ENCODE results near the gene PHPT1. TPM values are rescaled to one million over a fixed set of nuclear protein-coding genes. Genes with fewer than 3 reads are reported as not detected.
"Not testable (repeated sequence)": the region's sequence is repeated elsewhere in the genome, so short reads cannot be mapped to it uniquely, and the experiment has no call there.

The PHPT1 gene
- total and polyA plus RNA-seq, 8 donors: 31.5 to 168 (median 42.9) TPM

DNA sequence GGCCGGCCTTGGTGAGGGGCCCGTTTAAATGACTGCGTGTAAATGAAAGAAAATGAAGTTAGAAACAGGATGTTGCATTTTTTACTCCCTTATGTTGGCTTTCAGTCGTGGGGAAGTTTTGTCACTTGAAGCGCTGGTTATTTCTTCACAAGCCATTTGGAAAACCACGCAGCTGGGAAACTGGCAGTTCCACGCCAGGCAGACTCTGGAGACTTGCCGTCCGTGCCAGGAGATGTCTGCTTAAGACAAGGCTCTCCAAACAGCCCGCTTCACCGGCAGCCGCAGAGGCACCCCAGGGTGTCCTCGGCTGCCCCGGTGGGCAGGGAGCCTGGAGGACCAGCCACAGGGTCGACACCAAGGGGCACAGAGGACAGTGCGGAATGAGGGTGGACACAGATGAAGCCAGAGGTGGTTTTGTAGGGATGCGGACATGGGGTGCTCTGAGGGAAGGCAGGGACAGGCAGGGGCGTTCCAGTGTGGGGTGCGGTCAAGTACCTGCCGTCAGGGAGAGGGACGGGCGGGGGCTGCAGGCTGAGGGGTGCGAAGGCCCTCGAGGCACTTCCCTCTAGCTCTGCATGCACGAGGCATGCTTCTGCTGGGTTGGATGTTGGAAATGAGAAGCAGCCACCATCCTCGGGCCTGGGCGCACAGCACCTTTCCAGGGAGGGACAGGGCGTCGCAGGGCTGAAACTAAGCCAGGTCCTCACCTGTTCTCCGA is 18.0 kb upstream of the PHPT1 start:
- no peak for TF ChIP-seq POLR2A (IDR thresholded peaks at IDR 0.05)
- TF ChIP-seq POLR2AphosphoS5 (IDR thresholded peaks at IDR 0.05): no peak
- no peak for TF ChIP-seq EP300 (IDR thresholded peaks at IDR 0.05)
- TF ChIP-seq CTCF (IDR thresholded peaks at IDR 0.05): no peak
- H3K27me3 ChIP-seq: no peaks in the 10 kb centered on the region
- intact Hi-C loops (cut with DNase I; ENCODE audit: low total_unique reads): no loop called here
- no peak overlapping the region for H3K4me3 ChIP-seq
- peak in 1 of 2 donors; percentile 2 for DNase-seq
- H3K36me3 ChIP-seq: peaks cover 51 to 96% (median 92%) of the 10 kb centered on the region in 4 donors
- no peaks in the 10 kb centered on the region for H3K9me3 ChIP-seq
- no peaks in the 10 kb centered on the region for H3K4me1 ChIP-seq
- WGBS, 5 donors: 90 to 92% (median 91%) methylated on average over 28 to 30 of the region's 30 CpGs
- no peak overlapping the region for H3K27ac ChIP-seq

DNA sequence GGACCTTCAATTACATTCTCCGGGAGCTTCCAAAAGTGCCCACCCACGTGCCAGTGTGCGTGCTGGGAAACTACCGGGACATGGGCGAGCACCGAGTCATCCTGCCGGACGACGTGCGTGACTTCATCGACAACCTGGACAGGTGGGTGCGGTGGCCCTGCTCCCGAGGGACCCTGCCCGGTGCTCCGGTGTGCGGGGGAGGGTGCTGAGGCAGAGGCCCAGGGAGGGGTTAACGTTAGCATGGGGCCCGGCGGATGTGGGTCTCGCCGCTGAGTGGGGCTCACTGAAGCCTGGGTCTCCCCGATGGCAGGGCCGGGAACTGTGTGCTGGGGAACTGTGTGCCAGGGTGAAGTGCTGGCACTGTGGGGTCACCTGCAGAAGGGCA is 17.5 kb upstream of the PHPT1 start:
- Histone ChIP-seq H3K27ac (no peak overlapping the region), H3K9me3 (no peaks in the 10 kb centered on the region), H3K4me3 (no peak overlapping the region), H3K27me3 (no peaks in the 10 kb centered on the region), H3K4me1 (no peaks in the 10 kb centered on the region), H3K36me3 (peaks cover 46 to 96% (median 92%) of the 10 kb centered on the region in 4 donors)
- DNase-seq: peak in 1 of 2 donors; percentile 8
- WGBS, 5 donors: 89 to 100% (median 94%) methylated on average over 1 to 23 of the region's 23 CpGs
- TF ChIP-seq POLR2A (IDR thresholded peaks at IDR 0.05): no peak
- no peak for TF ChIP-seq POLR2AphosphoS5 (IDR thresholded peaks at IDR 0.05)
- no peak for TF ChIP-seq CTCF (IDR thresholded peaks at IDR 0.05)
- TF ChIP-seq EP300 (IDR thresholded peaks at IDR 0.05): no peak
- intact Hi-C loops (cut with DNase I; ENCODE audit: low total_unique reads): no loop called here

DNA sequence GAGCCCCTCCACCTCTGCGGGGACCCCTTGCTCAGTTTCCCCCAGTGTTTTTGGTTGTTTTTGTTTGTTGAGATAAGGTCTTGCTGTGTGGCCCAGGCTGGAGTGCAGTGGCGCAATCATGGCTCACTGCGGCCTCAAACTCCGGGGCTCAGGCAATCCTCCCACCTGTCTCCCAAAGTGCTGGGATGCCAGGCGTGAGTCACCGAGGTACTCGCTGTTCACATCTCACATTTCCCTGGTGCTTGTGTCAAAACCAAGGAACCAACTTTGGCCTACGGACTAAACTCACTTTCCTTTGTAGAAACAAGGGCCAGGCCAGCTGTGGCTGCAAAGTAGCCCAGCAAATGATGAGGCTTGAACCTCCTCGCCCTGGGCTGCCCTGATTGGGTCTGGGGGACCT is 16.6 kb upstream of the PHPT1 start:
- peaks cover 42 to 96% (median 92%) of the 10 kb centered on the region in 4 donors for H3K36me3 ChIP-seq
- intact Hi-C loops (cut with DNase I; ENCODE audit: low total_unique reads): no loop called here
- WGBS, 5 donors: 85 to 98% (median 92%) methylated on average over 8 to 9 of the region's 9 CpGs
- H3K27me3 ChIP-seq: no peaks in the 10 kb centered on the region
- H3K9me3 ChIP-seq: no peaks in the 10 kb centered on the region
- TF ChIP-seq CTCF (IDR thresholded peaks at IDR 0.05) (no peak), EP300 (IDR thresholded peaks at IDR 0.05) (no peak), POLR2A (IDR thresholded peaks at IDR 0.05) (no peak), POLR2AphosphoS5 (IDR thresholded peaks at IDR 0.05) (no peak)
- no peak overlapping the region for H3K27ac ChIP-seq
- H3K4me3 ChIP-seq: no peak overlapping the region
- H3K4me1 ChIP-seq: no peaks in the 10 kb centered on the region
- DNase-seq: no peak

DNA sequence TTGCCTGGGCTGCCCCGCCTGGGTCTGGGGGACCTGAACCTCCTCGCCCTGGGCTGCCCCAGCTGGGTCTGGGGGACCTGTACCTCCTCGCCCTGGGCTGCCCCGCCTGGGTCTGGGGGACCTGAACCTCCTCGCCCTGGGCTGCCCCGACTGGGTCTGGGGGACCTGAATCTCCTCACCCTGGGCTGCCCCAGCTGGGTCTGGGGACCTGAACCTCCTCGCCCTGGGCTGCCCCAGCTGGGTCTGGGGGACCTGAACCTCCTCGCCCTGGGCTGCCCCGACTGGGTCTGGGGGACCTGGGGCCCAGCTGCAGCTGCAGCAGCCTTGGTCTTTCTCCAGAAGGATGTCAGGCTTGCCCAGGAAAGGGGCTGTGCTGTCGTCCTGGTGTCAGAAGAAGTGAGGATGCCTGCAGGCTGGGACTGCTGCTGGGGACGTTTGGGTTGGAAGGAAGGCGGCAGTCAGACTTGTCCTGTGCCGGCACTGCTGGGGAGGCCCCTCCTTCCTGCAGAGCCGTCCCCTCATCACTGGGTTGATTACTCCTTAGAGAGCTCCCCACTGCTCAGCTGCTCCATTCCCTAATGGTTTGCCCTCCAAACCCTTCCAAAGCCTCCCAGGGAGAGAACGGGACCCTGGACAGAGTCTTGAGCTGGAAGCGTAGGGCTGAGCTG is 15.7 kb upstream of the PHPT1 start:
- WGBS, 5 donors: 76 to 93% (median 88%) methylated on average over 7 to 16 of the region's 16 CpGs
- H3K27me3 ChIP-seq; intact Hi-C loops (cut with DNase I; ENCODE audit: low total_unique reads); H3K9me3 ChIP-seq; H3K4me1 ChIP-seq; H3K4me3 ChIP-seq; H3K27ac ChIP-seq: not testable (repeated sequence)
- peak in 1 of 2 donors; percentile 1 for DNase-seq
- H3K36me3 ChIP-seq: peaks cover 37 to 96% (median 92%) of the 10 kb centered on the region in 4 donors

All from stomach (tissue), 9 donors.